Right hindlimb (tissue), 1 donor: ENCODE measurements around the gene RET.
A peak's percentile ranks its signal among the peaks of the same experiment; 100 is the strongest.

ENCODE experiments used
- DNase-seq: peaks from one replicate; pipeline ENCODE4 v3.0.0-alpha.2; 2018

The RET gene

GRCh38 chr10:43064331-43065075 is 12.4 kb upstream of the RET start:
- DNase-seq = no peak

GRCh38 chr10:43065234-43065633 is 11.6 kb upstream of the RET start:
- DNase-seq = no peak

- DNase-seq = no peak
These were observed 11.1 kb upstream of the RET start for GRCh38 chr10:43065761-43066160.

- no peak for DNase-seq
These were observed 10.4 kb upstream of the RET start for GRCh38 chr10:43066481-43066880.

- no peak for DNase-seq
These were observed 9.3 kb upstream of the RET start for GRCh38 chr10:43067391-43068135.

GRCh38 chr10:43068136-43068395 is 8.8 kb upstream of the RET start:
- no peak for DNase-seq

- DNase-seq = no peak
These were observed 8.2 kb upstream of the RET start for GRCh38 chr10:43068471-43069210.

GRCh38 chr10:43069211-43069515 is 7.7 kb upstream of the RET start:
- no peak for DNase-seq

GRCh38 chr10:43069579-43069978 is 7.3 kb upstream of the RET start:
- DNase-seq = no peak

GRCh38 chr10:43070121-43071085 is 6.5 kb upstream of the RET start:
- no peak for DNase-seq

- no peak for DNase-seq
These were observed 4.8 kb upstream of the RET start for GRCh38 chr10:43071865-43072650.

- DNase-seq = no peak
These were observed 3.7 kb upstream of the RET start for GRCh38 chr10:43073191-43073590.

- DNase-seq = no peak
These were observed 3.1 kb upstream of the RET start for GRCh38 chr10:43073721-43074120.

GRCh38 chr10:43074409-43074808 is 2.5 kb upstream of the RET start:
- DNase-seq = no peak

GRCh38 chr10:43074827-43075611 is 1.9 kb upstream of the RET start:
- DNase-seq = no peak

GRCh38 chr10:43075612-43076003 is 1.3 kb upstream of the RET start:
- no peak for DNase-seq

GRCh38 chr10:43076311-43076875 is 476 bp upstream of the RET start:
- no peak for DNase-seq

GRCh38 chr10:43077421-43078171 is 727 bp downstream of the RET start:
- no peak for DNase-seq

GRCh38 chr10:43078175-43078985 is 1.5 kb downstream of the RET start:
- no peak for DNase-seq

- peak; percentile 39 for DNase-seq
These were observed 2.1 kb downstream of the RET start for GRCh38 chr10:43078986-43079273.
